Liver (tissue), 9 donors: ENCODE results near the gene LDAH. TPM values are rescaled to one million over a fixed set of nuclear protein-coding genes. Genes with fewer than 3 reads are reported as not detected.

Experiments
- DNase-seq: peaks from one replicate; pipeline ENCODE4 v3.0.0-alpha.2; 2017; ENCODE audit warnings: low spot score
- H3K27ac ChIP-seq, 2 donors: one replicate each; pipeline ENCODE4 v1.7.0; 2013; ENCODE audit warnings: inconsistent platforms in 2 of 2, low read length in 2 of 2, control low read depth in 1 of 2, low read depth in 1 of 2, mild to moderate bottlenecking in 1 of 2
- H3K27me3 ChIP-seq, 4 donors: one replicate each; pipeline versions ENCODE4 v1.6.1 to v1.7.0; 2013; ENCODE audit warnings: low read length in 3 of 4, inconsistent platforms in 1 of 4, mild to moderate bottlenecking in 1 of 4, moderate library complexity in 1 of 4; ENCODE audit not compliant: control insufficient read depth in 4 of 4, insufficient read depth in 4 of 4
- H3K36me3 ChIP-seq, 4 donors: one replicate each; pipeline versions ENCODE4 v1.6.1 to v1.7.0; 2013; ENCODE audit warnings: low read length in 3 of 4, mild to moderate bottlenecking in 3 of 4, low read depth in 1 of 4, moderate library complexity in 1 of 4; ENCODE audit not compliant: control insufficient read depth in 4 of 4, insufficient read depth in 3 of 4
- H3K4me1 ChIP-seq, 4 donors: one replicate each; pipeline versions ENCODE4 v1.6.1 to v1.7.0; 2013; ENCODE audit warnings: low read length in 3 of 4, mild to moderate bottlenecking in 3 of 4, moderate library complexity in 1 of 4; ENCODE audit not compliant: control insufficient read depth in 4 of 4, insufficient read depth in 4 of 4
- H3K4me3 ChIP-seq, 3 donors: one replicate each; pipeline versions ENCODE4 v1.6.1 to v1.7.0; 2013; ENCODE audit warnings: low read length in 3 of 3, control low read depth in 1 of 3, low read depth in 1 of 3, mild to moderate bottlenecking in 1 of 3
- H3K9ac ChIP-seq, 2 donors: one replicate each; pipeline ENCODE4 v1.7.0; 2013; ENCODE audit warnings: low read length in 2 of 2, mild to moderate bottlenecking in 2 of 2, moderate library complexity in 2 of 2, control low read depth in 1 of 2, low read depth in 1 of 2
- H3K9me3 ChIP-seq, 4 donors: one replicate each; pipeline versions ENCODE4 v1.6.1 to v1.7.0; 2013; ENCODE audit warnings: low read length in 3 of 4; ENCODE audit not compliant: control insufficient read depth in 4 of 4
- FOXA1 ChIP-seq: IDR thresholded peaks from 2 replicates; pipeline ENCODE4 v1.6.1; 2016; ENCODE audit warnings: antibody characterized with exemption
- FOXA2 ChIP-seq: IDR thresholded peaks from 2 replicates; pipeline ENCODE4 v1.6.1; 2016; ENCODE audit warnings: antibody characterized with exemption
- GABPA ChIP-seq, 2 donors: IDR thresholded peaks in 1 of 2; conservative IDR thresholded peaks in 1 of 2; 2 replicates each; pipeline ENCODE4 v1.6.1; 2016; ENCODE audit warnings: antibody characterized with exemption in 2 of 2, mild to moderate bottlenecking in 1 of 2, moderate library complexity in 1 of 2
- HNF4A ChIP-seq, 2 donors: conservative IDR thresholded peaks; 2 replicates each; pipeline ENCODE4 v1.6.1; 2016; ENCODE audit warnings: antibody characterized with exemption in 2 of 2, mild to moderate bottlenecking in 2 of 2
- HNF4G ChIP-seq: IDR thresholded peaks from 2 replicates; pipeline ENCODE4 v1.6.1; 2016; ENCODE audit warnings: antibody characterized with exemption
- JUND ChIP-seq, 2 donors: IDR thresholded peaks; 2 replicates each; pipeline ENCODE4 v1.6.1; 2016; ENCODE audit warnings: antibody characterized with exemption in 2 of 2
- RAD21 ChIP-seq, 2 donors: IDR thresholded peaks; 2 replicates each; pipeline ENCODE4 v1.6.1; 2016; ENCODE audit warnings: antibody characterized with exemption in 2 of 2, mild to moderate bottlenecking in 2 of 2
- RXRA ChIP-seq, 2 donors: IDR thresholded peaks; 2 replicates each; pipeline ENCODE4 v1.6.1; 2017 to 2018; ENCODE audit warnings: antibody characterized with exemption in 2 of 2, mild to moderate bottlenecking in 1 of 2
- TAF1 ChIP-seq: conservative IDR thresholded peaks from 2 replicates; pipeline ENCODE4 v1.6.1; 2016; ENCODE audit warnings: antibody characterized with exemption, mild to moderate bottlenecking
- YY1 ChIP-seq: IDR thresholded peaks from 2 replicates; pipeline ENCODE4 v1.6.1; 2016; ENCODE audit warnings: antibody characterized with exemption, mild to moderate bottlenecking
- WGBS: extraction: QIAGEN DNeasy Blood & Tissue Kit; methylation state at CpG from one replicate; pipeline ENCODE4 v1.1.7; 2013; 5-methylcytosine and 5-hydroxymethylcytosine counted together
- polyA plus RNA-seq, 2 donors: library from polyadenylated mRNA; stranded (reverse) in 1 of 2; unstranded in 1 of 2; fragments of 200-250 nt in 1 of 2; fragments of >200 nt in 1 of 2; fragmentation: Nextera tagmentation in 1 of 2; extraction: Ambion mirVana in 1 of 2; gene quantifications; one replicate each; pipeline versions ENCODE4 v1.2.1 to v1.2.3, GENCODE V29; 2013 to 2015
- total RNA-seq, 2 donors: library from RNA; depleted of rRNA; stranded (reverse); fragments of >200 nt; gene quantifications; one replicate each; pipeline ENCODE4 v1.2.3, GENCODE V29; 2014
- TF ChIP-seq, protein P1 (sequence below): IDR thresholded peaks from 2 replicates; pipeline ENCODE4 v1.6.1; 2016; ENCODE audit warnings: antibody characterized with exemption, mild to moderate bottlenecking
- TF ChIP-seq, protein P2 (sequence below): IDR thresholded peaks from 2 replicates; pipeline ENCODE4 v1.6.1; 2016; ENCODE audit warnings: antibody characterized with exemption
- TF ChIP-seq, protein P3 (sequence below): fragments of 150-350 bp; IDR thresholded peaks from 2 replicates; pipeline ENCODE4 v1.5.1; 2017; ENCODE audit warnings: improper control_type of control experiment, low read depth, low read length; ENCODE audit not compliant: missing input control
- TF ChIP-seq, protein P4 (sequence below): IDR thresholded peaks from 2 replicates; pipeline ENCODE4 v1.6.1; 2016; ENCODE audit warnings: antibody characterized with exemption
- TF ChIP-seq, protein P5 (sequence below): IDR thresholded peaks from 2 replicates; pipeline ENCODE4 v1.6.1; 2016; ENCODE audit warnings: antibody characterized with exemption
- donor health status: healthy.
- donor health status: healthy.
- donor health status: healthy.
- donor health status: healthy.
- donor health status: healthy.

LDAH gene
- total and polyA plus RNA-seq, 4 donors, result 5.8 to 17.7 (median 9.7) TPM

DNA sequence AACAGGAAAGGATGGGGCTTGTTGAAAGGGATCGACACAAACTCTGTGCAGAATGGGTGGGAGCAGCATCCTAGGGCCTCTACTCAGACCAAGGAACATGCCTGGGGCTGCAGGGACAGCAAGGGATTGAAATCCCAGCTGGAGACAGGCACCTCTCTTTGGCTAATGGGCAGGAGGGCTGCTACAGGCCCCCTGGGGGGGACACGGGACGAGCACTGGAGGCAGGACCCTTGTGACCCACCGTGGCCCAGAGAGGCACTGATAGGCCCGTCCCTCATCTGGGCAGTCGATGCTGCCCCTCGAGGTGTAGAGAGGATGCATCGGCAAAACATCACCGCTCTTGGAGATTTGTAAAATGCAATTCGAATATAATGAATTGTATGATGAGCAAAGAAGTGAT lies 177.1 kb downstream of the LDAH start:
- no peak overlapping the region for H3K4me3 ChIP-seq
- peaks cover 0 to 11% (median 4%) of the 10 kb centered on the region in 4 donors for H3K36me3 ChIP-seq
- 91% methylated on average over 10 of the region's 10 CpGs for WGBS
- no peaks in the 10 kb centered on the region for H3K9me3 ChIP-seq
- no peak overlapping the region for H3K9ac ChIP-seq
- no peak overlapping the region for H3K27ac ChIP-seq
- no peak for DNase-seq
- peaks cover 8 to 34% (median 26%) of the 10 kb centered on the region in 4 donors for H3K4me1 ChIP-seq
- H3K27me3 ChIP-seq, result no peaks in the 10 kb centered on the region
- TF ChIP-seq, protein P1, sequence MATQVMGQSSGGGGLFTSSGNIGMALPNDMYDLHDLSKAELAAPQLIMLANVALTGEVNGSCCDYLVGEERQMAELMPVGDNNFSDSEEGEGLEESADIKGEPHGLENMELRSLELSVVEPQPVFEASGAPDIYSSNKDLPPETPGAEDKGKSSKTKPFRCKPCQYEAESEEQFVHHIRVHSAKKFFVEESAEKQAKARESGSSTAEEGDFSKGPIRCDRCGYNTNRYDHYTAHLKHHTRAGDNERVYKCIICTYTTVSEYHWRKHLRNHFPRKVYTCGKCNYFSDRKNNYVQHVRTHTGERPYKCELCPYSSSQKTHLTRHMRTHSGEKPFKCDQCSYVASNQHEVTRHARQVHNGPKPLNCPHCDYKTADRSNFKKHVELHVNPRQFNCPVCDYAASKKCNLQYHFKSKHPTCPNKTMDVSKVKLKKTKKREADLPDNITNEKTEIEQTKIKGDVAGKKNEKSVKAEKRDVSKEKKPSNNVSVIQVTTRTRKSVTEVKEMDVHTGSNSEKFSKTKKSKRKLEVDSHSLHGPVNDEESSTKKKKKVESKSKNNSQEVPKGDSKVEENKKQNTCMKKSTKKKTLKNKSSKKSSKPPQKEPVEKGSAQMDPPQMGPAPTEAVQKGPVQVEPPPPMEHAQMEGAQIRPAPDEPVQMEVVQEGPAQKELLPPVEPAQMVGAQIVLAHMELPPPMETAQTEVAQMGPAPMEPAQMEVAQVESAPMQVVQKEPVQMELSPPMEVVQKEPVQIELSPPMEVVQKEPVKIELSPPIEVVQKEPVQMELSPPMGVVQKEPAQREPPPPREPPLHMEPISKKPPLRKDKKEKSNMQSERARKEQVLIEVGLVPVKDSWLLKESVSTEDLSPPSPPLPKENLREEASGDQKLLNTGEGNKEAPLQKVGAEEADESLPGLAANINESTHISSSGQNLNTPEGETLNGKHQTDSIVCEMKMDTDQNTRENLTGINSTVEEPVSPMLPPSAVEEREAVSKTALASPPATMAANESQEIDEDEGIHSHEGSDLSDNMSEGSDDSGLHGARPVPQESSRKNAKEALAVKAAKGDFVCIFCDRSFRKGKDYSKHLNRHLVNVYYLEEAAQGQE, result no peak
- TF ChIP-seq HNF4A (conservative IDR thresholded peaks at IDR 0.05) (no peak), JUND (IDR thresholded peaks at IDR 0.05) (no peak), GABPA (IDR thresholded peaks at IDR 0.05 in 1 of 2, conservative IDR thresholded peaks at IDR 0.05 in 1 of 2) (no peak), RXRA (IDR thresholded peaks at IDR 0.05) (no peak), RAD21 (IDR thresholded peaks at IDR 0.05) (no peak)
- TF ChIP-seq, protein P2, sequence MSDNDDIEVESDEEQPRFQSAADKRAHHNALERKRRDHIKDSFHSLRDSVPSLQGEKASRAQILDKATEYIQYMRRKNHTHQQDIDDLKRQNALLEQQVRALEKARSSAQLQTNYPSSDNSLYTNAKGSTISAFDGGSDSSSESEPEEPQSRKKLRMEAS, result no peak
- TF ChIP-seq, protein P3, sequence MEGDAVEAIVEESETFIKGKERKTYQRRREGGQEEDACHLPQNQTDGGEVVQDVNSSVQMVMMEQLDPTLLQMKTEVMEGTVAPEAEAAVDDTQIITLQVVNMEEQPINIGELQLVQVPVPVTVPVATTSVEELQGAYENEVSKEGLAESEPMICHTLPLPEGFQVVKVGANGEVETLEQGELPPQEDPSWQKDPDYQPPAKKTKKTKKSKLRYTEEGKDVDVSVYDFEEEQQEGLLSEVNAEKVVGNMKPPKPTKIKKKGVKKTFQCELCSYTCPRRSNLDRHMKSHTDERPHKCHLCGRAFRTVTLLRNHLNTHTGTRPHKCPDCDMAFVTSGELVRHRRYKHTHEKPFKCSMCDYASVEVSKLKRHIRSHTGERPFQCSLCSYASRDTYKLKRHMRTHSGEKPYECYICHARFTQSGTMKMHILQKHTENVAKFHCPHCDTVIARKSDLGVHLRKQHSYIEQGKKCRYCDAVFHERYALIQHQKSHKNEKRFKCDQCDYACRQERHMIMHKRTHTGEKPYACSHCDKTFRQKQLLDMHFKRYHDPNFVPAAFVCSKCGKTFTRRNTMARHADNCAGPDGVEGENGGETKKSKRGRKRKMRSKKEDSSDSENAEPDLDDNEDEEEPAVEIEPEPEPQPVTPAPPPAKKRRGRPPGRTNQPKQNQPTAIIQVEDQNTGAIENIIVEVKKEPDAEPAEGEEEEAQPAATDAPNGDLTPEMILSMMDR, result no peak
- TF ChIP-seq, protein P4, sequence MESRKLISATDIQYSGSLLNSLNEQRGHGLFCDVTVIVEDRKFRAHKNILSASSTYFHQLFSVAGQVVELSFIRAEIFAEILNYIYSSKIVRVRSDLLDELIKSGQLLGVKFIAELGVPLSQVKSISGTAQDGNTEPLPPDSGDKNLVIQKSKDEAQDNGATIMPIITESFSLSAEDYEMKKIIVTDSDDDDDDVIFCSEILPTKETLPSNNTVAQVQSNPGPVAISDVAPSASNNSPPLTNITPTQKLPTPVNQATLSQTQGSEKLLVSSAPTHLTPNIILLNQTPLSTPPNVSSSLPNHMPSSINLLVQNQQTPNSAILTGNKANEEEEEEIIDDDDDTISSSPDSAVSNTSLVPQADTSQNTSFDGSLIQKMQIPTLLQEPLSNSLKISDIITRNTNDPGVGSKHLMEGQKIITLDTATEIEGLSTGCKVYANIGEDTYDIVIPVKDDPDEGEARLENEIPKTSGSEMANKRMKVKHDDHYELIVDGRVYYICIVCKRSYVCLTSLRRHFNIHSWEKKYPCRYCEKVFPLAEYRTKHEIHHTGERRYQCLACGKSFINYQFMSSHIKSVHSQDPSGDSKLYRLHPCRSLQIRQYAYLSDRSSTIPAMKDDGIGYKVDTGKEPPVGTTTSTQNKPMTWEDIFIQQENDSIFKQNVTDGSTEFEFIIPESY, result no peak

DNA sequence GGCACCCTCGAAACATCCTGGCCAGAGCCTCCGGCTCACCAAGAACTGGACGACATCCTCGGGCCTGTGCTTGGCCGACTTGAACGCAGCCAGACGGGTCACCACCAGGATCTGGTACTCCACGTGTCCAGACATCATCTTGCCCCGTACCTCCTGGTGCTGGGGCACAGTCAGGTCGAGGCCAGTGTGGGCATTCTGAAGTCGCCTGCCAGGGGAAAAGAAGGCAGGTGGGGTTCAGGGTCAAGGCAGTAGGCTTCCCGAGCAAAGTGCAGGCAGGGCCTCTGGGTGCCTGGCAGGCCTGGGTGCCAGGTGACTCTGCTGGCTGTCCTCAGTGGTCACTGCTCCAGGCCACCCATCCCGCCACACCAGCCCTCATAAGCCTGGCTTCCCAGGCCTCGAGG lies 177.6 kb downstream of the LDAH start:
- Histone ChIP-seq H3K4me3 (no peak overlapping the region), H3K27me3 (no peaks in the 10 kb centered on the region), H3K4me1 (peaks cover 8 to 31% (median 24%) of the 10 kb centered on the region in 4 donors), H3K36me3 (peaks cover 0 to 11% (median 6%) of the 10 kb centered on the region in 4 donors), H3K27ac (no peak overlapping the region), H3K9ac (no peak overlapping the region), H3K9me3 (no peaks in the 10 kb centered on the region)
- TF ChIP-seq, protein P5, sequence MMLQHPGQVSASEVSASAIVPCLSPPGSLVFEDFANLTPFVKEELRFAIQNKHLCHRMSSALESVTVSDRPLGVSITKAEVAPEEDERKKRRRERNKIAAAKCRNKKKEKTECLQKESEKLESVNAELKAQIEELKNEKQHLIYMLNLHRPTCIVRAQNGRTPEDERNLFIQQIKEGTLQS, result no peak
- TF ChIP-seq, protein P2, result no peak
- TF ChIP-seq YY1 (no peak), JUND (IDR thresholded peaks at IDR 0.05) (no peak), HNF4G (no peak), TAF1 (no peak), RAD21 (IDR thresholded peaks at IDR 0.05) (no peak), FOXA1 (no peak), FOXA2 (no peak), HNF4A (conservative IDR thresholded peaks at IDR 0.05) (no peak)
- TF ChIP-seq, protein P1, result no peak
- TF ChIP-seq, protein P3, result no peak
- DNase-seq, result no peak
- WGBS, result 92% methylated on average over 14 of the region's 14 CpGs
